Liver (tissue), 9 donors: ENCODE measurements around the gene CARHSP1. TPM values are rescaled to one million over a fixed set of nuclear protein-coding genes. Genes with fewer than 3 reads are reported as not detected.

Source experiments
- DNase-seq: peaks from one replicate; pipeline ENCODE4 v3.0.0-alpha.2; 2017; ENCODE audit warnings: low spot score
- H3K27ac ChIP-seq, 2 donors: one replicate each; pipeline ENCODE4 v1.7.0; 2013; ENCODE audit warnings: inconsistent platforms in 2 of 2, low read length in 2 of 2, control low read depth in 1 of 2, low read depth in 1 of 2, mild to moderate bottlenecking in 1 of 2
- H3K27me3 ChIP-seq, 4 donors: one replicate each; pipeline versions ENCODE4 v1.6.1 to v1.7.0; 2013; ENCODE audit warnings: low read length in 3 of 4, inconsistent platforms in 1 of 4, mild to moderate bottlenecking in 1 of 4, moderate library complexity in 1 of 4; ENCODE audit not compliant: control insufficient read depth in 4 of 4, insufficient read depth in 4 of 4
- H3K36me3 ChIP-seq, 4 donors: one replicate each; pipeline versions ENCODE4 v1.6.1 to v1.7.0; 2013; ENCODE audit warnings: low read length in 3 of 4, mild to moderate bottlenecking in 3 of 4, low read depth in 1 of 4, moderate library complexity in 1 of 4; ENCODE audit not compliant: control insufficient read depth in 4 of 4, insufficient read depth in 3 of 4
- H3K4me1 ChIP-seq, 4 donors: one replicate each; pipeline versions ENCODE4 v1.6.1 to v1.7.0; 2013; ENCODE audit warnings: low read length in 3 of 4, mild to moderate bottlenecking in 3 of 4, moderate library complexity in 1 of 4; ENCODE audit not compliant: control insufficient read depth in 4 of 4, insufficient read depth in 4 of 4
- H3K4me3 ChIP-seq, 3 donors: one replicate each; pipeline versions ENCODE4 v1.6.1 to v1.7.0; 2013; ENCODE audit warnings: low read length in 3 of 3, control low read depth in 1 of 3, low read depth in 1 of 3, mild to moderate bottlenecking in 1 of 3
- H3K9ac ChIP-seq, 2 donors: one replicate each; pipeline ENCODE4 v1.7.0; 2013; ENCODE audit warnings: low read length in 2 of 2, mild to moderate bottlenecking in 2 of 2, moderate library complexity in 2 of 2, control low read depth in 1 of 2, low read depth in 1 of 2
- H3K9me3 ChIP-seq, 4 donors: one replicate each; pipeline versions ENCODE4 v1.6.1 to v1.7.0; 2013; ENCODE audit warnings: low read length in 3 of 4; ENCODE audit not compliant: control insufficient read depth in 4 of 4
- FOXA1 ChIP-seq: IDR thresholded peaks from 2 replicates; pipeline ENCODE4 v1.6.1; 2016; ENCODE audit warnings: antibody characterized with exemption
- FOXA2 ChIP-seq: IDR thresholded peaks from 2 replicates; pipeline ENCODE4 v1.6.1; 2016; ENCODE audit warnings: antibody characterized with exemption
- GABPA ChIP-seq, 2 donors: IDR thresholded peaks in 1 of 2; conservative IDR thresholded peaks in 1 of 2; 2 replicates each; pipeline ENCODE4 v1.6.1; 2016; ENCODE audit warnings: antibody characterized with exemption in 2 of 2, mild to moderate bottlenecking in 1 of 2, moderate library complexity in 1 of 2
- HNF4A ChIP-seq, 2 donors: conservative IDR thresholded peaks; 2 replicates each; pipeline ENCODE4 v1.6.1; 2016; ENCODE audit warnings: antibody characterized with exemption in 2 of 2, mild to moderate bottlenecking in 2 of 2
- HNF4G ChIP-seq: IDR thresholded peaks from 2 replicates; pipeline ENCODE4 v1.6.1; 2016; ENCODE audit warnings: antibody characterized with exemption
- NR2F2 ChIP-seq: IDR thresholded peaks from 2 replicates; pipeline ENCODE4 v1.6.1; 2016; ENCODE audit warnings: antibody characterized with exemption
- RAD21 ChIP-seq, 2 donors: IDR thresholded peaks; 2 replicates each; pipeline ENCODE4 v1.6.1; 2016; ENCODE audit warnings: antibody characterized with exemption in 2 of 2, mild to moderate bottlenecking in 2 of 2
- RXRA ChIP-seq, 2 donors: IDR thresholded peaks; 2 replicates each; pipeline ENCODE4 v1.6.1; 2017 to 2018; ENCODE audit warnings: antibody characterized with exemption in 2 of 2, mild to moderate bottlenecking in 1 of 2
- SP1 ChIP-seq: IDR thresholded peaks from 2 replicates; pipeline ENCODE4 v1.6.1; 2018; ENCODE audit warnings: antibody characterized with exemption, mild to moderate bottlenecking
- TAF1 ChIP-seq: conservative IDR thresholded peaks from 2 replicates; pipeline ENCODE4 v1.6.1; 2016; ENCODE audit warnings: antibody characterized with exemption, mild to moderate bottlenecking
- YY1 ChIP-seq: IDR thresholded peaks from 2 replicates; pipeline ENCODE4 v1.6.1; 2016; ENCODE audit warnings: antibody characterized with exemption, mild to moderate bottlenecking
- WGBS: extraction: QIAGEN DNeasy Blood & Tissue Kit; methylation state at CpG from one replicate; pipeline ENCODE4 v1.1.7; 2013; 5-methylcytosine and 5-hydroxymethylcytosine counted together
- polyA plus RNA-seq, 2 donors: library from polyadenylated mRNA; stranded (reverse) in 1 of 2; unstranded in 1 of 2; fragments of 200-250 nt in 1 of 2; fragments of >200 nt in 1 of 2; fragmentation: Nextera tagmentation in 1 of 2; extraction: Ambion mirVana in 1 of 2; gene quantifications; one replicate each; pipeline versions ENCODE4 v1.2.1 to v1.2.3, GENCODE V29; 2013 to 2015
- total RNA-seq, 2 donors: library from RNA; depleted of rRNA; stranded (reverse); fragments of >200 nt; gene quantifications; one replicate each; pipeline ENCODE4 v1.2.3, GENCODE V29; 2014
- TF ChIP-seq, protein P1 (sequence below): IDR thresholded peaks from 2 replicates; pipeline ENCODE4 v1.6.1; 2016; ENCODE audit warnings: antibody characterized with exemption
- TF ChIP-seq, protein P2 (sequence below): IDR thresholded peaks from 2 replicates; pipeline ENCODE4 v1.6.1; 2016; ENCODE audit warnings: antibody characterized with exemption
- TF ChIP-seq, protein P3 (sequence below): fragments of 150-350 bp; IDR thresholded peaks from 2 replicates; pipeline ENCODE4 v1.5.1; 2017; ENCODE audit warnings: improper control_type of control experiment, low read depth, low read length; ENCODE audit not compliant: missing input control
- TF ChIP-seq, protein P4 (sequence below): IDR thresholded peaks from 2 replicates; pipeline ENCODE4 v1.6.1; 2016; ENCODE audit warnings: antibody characterized with exemption
- TF ChIP-seq, protein P5 (sequence below): IDR thresholded peaks from 2 replicates; pipeline ENCODE4 v1.6.1; 2016; ENCODE audit warnings: antibody characterized with exemption, mild to moderate bottlenecking
- donor health status: healthy.
- donor health status: healthy.
- donor health status: healthy.
- donor health status: healthy.
- donor health status: healthy.

Gene CARHSP1
- total and polyA plus RNA-seq, 4 donors, result 81.2 to 162 (median 119) TPM

DNA sequence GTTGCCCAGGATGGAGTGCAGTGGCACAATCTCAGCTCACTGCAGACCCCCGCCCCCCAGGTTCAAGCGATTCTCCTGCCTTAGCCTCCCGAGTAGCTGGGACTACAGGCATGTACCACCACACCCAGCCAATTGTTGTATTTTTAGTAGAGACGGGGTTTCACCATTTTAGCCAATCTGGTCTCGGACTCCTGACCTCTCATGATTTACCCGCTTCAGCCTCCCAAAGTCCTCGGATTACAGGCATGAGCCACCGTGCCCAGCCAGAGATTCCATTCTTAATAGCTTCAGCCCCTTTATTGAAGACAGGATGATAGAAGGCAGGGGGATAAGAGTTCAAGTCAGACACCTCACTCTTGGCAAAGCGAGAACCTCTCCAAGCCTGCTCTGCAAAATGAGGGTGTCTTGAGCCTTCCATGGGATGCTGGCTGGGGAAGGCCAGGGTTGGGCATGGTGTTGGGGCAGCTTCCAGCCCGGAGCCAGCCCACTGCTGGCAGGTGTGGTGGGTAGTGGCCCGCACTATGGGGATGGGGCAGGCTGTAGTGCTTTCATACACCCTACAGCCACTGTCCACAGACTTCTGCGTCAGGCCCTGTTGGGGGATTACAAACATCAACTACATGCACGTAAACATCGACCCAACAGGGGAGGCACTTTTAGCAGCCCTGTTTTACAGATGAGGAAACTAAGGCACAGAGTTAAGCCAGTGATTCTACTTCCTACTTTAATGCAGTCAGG lies 3.5 kb downstream of the CARHSP1 start (continued):
- TF ChIP-seq, protein P1, sequence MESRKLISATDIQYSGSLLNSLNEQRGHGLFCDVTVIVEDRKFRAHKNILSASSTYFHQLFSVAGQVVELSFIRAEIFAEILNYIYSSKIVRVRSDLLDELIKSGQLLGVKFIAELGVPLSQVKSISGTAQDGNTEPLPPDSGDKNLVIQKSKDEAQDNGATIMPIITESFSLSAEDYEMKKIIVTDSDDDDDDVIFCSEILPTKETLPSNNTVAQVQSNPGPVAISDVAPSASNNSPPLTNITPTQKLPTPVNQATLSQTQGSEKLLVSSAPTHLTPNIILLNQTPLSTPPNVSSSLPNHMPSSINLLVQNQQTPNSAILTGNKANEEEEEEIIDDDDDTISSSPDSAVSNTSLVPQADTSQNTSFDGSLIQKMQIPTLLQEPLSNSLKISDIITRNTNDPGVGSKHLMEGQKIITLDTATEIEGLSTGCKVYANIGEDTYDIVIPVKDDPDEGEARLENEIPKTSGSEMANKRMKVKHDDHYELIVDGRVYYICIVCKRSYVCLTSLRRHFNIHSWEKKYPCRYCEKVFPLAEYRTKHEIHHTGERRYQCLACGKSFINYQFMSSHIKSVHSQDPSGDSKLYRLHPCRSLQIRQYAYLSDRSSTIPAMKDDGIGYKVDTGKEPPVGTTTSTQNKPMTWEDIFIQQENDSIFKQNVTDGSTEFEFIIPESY, result no peak

DNA sequence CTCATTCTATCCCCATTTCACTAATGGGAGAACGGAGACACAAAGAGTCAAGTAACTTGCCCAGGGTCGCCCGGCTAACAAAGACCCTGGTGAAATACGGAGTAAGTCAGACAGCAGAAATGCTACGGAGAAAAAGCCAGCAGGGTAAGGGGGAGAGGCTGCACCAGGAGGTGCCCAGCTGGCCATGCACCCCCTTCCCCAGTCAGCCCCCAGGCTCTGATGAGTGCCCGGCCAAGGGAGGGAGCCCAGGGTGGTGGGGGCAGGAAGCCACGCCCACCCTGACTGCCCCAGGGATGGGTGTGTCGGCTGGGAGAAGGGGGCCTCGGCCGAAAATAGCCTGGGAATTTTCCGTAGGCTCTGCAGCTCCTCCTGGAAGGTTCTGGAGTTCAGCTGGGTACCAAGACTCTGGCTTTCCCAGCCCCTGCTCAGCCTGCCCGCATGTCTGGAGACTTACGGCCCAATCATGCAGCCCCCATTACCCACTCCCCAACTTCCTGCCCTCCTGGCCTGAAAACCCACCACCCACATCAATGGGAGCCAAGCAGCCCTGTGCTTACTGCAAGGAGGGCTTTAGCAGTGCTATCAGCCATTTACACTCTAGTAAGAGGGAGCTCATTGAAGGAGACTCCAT lies 4.2 kb downstream of the CARHSP1 start:
- TF ChIP-seq HNF4G, result no peak
- no peak for TF ChIP-seq RXRA (IDR thresholded peaks at IDR 0.05)
- no peak for TF ChIP-seq YY1
- TF ChIP-seq FOXA1, result no peak
- TF ChIP-seq FOXA2, result no peak
- no peak for TF ChIP-seq GABPA (IDR thresholded peaks at IDR 0.05 in 1 of 2, conservative IDR thresholded peaks at IDR 0.05 in 1 of 2)
- no peak for TF ChIP-seq SP1
- no peak for TF ChIP-seq NR2F2
- TF ChIP-seq, protein P2, sequence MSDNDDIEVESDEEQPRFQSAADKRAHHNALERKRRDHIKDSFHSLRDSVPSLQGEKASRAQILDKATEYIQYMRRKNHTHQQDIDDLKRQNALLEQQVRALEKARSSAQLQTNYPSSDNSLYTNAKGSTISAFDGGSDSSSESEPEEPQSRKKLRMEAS, result no peak
- TF ChIP-seq, protein P3, sequence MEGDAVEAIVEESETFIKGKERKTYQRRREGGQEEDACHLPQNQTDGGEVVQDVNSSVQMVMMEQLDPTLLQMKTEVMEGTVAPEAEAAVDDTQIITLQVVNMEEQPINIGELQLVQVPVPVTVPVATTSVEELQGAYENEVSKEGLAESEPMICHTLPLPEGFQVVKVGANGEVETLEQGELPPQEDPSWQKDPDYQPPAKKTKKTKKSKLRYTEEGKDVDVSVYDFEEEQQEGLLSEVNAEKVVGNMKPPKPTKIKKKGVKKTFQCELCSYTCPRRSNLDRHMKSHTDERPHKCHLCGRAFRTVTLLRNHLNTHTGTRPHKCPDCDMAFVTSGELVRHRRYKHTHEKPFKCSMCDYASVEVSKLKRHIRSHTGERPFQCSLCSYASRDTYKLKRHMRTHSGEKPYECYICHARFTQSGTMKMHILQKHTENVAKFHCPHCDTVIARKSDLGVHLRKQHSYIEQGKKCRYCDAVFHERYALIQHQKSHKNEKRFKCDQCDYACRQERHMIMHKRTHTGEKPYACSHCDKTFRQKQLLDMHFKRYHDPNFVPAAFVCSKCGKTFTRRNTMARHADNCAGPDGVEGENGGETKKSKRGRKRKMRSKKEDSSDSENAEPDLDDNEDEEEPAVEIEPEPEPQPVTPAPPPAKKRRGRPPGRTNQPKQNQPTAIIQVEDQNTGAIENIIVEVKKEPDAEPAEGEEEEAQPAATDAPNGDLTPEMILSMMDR, result no peak
- TF ChIP-seq, protein P4, sequence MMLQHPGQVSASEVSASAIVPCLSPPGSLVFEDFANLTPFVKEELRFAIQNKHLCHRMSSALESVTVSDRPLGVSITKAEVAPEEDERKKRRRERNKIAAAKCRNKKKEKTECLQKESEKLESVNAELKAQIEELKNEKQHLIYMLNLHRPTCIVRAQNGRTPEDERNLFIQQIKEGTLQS, result no peak
- TF ChIP-seq RAD21 (IDR thresholded peaks at IDR 0.05), result no peak
- TF ChIP-seq TAF1, result no peak
- Histone ChIP-seq H3K27ac (peak overlapping the region; percentile 91 to 93), H3K9ac (peak overlapping the region; percentile 14 to 15), H3K36me3 (no peaks in the 10 kb centered on the region), H3K27me3 (no peaks in the 10 kb centered on the region), H3K9me3 (no peaks in the 10 kb centered on the region), H3K4me1 (peaks cover 31 to 77% (median 61%) of the 10 kb centered on the region in 4 donors), H3K4me3 (no peak overlapping the region)
- DNase-seq, result no peak
- 42% methylated on average over 13 of the region's 13 CpGs for WGBS

DNA sequence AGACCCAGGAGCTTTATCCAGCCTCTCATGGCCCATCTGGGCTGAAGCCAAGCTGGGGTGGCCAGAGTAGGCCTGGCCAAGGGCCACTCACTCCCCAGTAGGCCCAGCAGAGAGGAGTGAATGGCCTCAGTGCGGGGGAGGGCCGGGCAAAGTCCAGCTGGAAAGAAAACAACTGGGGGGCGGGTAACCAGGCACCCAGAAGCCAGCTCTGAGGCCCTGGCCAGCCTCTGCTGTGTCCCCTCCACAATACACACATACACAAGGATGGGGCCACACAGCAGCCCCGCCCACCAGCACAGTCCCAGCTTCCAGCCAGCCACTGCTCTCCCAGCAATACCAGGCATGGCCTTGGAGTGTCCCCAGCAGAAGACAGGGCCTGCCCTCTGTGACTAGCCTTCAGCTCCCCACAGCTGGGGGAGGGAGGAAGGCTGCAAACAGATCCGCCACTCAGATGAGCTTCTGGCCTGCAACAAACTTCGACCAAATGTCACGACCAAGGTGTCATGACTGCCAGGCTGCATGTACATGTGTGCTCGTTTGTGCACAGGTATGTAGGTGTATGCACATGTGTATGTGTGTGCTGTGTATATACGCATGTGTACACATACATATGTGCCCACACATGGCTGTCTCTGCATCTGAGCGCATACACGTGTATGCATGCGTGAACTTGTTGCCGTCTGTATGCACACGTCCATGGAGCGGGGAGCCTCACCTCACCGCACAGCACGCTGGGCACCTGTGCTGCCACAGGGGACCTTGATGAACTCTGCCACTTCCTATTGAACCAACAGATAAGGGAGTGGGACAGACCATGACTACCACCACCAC lies 5.0 kb downstream of the CARHSP1 start:
- peak overlapping the region in 1 of 2 donors; percentile 15 for H3K9ac ChIP-seq
- H3K36me3 ChIP-seq, result peaks cover 0 to 2% (median 0%) of the 10 kb centered on the region in 4 donors
- peaks cover 29 to 79% (median 61%) of the 10 kb centered on the region in 4 donors for H3K4me1 ChIP-seq
- peak; percentile 80 for DNase-seq
- no peaks in the 10 kb centered on the region for H3K27me3 ChIP-seq
- peak overlapping the region; percentile 91 to 93 for H3K27ac ChIP-seq
- no peaks in the 10 kb centered on the region for H3K9me3 ChIP-seq
- 27% methylated on average over 17 of the region's 17 CpGs for WGBS
- peak overlapping the region in 1 of 3 donors; percentile 4 for H3K4me3 ChIP-seq
- TF ChIP-seq HNF4A (conservative IDR thresholded peaks at IDR 0.05) (peak; percentile 93 to 97), SP1 (peak; percentile 98), FOXA2 (peak; percentile 81), HNF4G (peak; percentile 97), RAD21 (IDR thresholded peaks at IDR 0.05) (peak; percentile 48 to 70)
- TF ChIP-seq, protein P1, result peak; percentile 82
- TF ChIP-seq, protein P2, result peak; percentile 81
- TF ChIP-seq, protein P5, sequence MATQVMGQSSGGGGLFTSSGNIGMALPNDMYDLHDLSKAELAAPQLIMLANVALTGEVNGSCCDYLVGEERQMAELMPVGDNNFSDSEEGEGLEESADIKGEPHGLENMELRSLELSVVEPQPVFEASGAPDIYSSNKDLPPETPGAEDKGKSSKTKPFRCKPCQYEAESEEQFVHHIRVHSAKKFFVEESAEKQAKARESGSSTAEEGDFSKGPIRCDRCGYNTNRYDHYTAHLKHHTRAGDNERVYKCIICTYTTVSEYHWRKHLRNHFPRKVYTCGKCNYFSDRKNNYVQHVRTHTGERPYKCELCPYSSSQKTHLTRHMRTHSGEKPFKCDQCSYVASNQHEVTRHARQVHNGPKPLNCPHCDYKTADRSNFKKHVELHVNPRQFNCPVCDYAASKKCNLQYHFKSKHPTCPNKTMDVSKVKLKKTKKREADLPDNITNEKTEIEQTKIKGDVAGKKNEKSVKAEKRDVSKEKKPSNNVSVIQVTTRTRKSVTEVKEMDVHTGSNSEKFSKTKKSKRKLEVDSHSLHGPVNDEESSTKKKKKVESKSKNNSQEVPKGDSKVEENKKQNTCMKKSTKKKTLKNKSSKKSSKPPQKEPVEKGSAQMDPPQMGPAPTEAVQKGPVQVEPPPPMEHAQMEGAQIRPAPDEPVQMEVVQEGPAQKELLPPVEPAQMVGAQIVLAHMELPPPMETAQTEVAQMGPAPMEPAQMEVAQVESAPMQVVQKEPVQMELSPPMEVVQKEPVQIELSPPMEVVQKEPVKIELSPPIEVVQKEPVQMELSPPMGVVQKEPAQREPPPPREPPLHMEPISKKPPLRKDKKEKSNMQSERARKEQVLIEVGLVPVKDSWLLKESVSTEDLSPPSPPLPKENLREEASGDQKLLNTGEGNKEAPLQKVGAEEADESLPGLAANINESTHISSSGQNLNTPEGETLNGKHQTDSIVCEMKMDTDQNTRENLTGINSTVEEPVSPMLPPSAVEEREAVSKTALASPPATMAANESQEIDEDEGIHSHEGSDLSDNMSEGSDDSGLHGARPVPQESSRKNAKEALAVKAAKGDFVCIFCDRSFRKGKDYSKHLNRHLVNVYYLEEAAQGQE, result peak; percentile 88
